ENCODE measurements around the gene ZNF438. TPM values are rescaled to one million over a fixed set of nuclear protein-coding genes. Genes with fewer than 3 reads are reported as not detected.
A peak's percentile ranks its signal among the peaks of the same experiment; 100 is the strongest.

ZNF438 gene
- total RNA-seq, 4 donors from 2014 or later, result 7.7 to 11.2 (median 8.7) TPM

GRCh38 chr10:30828164-30828563, 203.5 kb downstream of the ZNF438 start:
- no peak overlapping the region for H3K4me3 ChIP-seq (ENCODE audit: low read depth, poor library complexity, severe bottlenecking)
- peak in 1 of 2 donors; percentile 39 for DNase-seq (ENCODE audit: low spot score in 2 of 2)
- intact Hi-C loops (cut with DNase I; ENCODE audit: low total_unique reads), result no loop called here
- TF ChIP-seq POLR2A (IDR thresholded peaks at IDR 0.05) (no peak), CTCF (IDR thresholded peaks at IDR 0.05) (no peak)
- 46 to 65% methylated on average over 10 of the region's 10 CpGs for WGBS, 2 donors

- intact Hi-C loops (cut with DNase I; ENCODE audit: low total_unique reads), result no loop called here
- H3K4me3 ChIP-seq (ENCODE audit: low read depth, poor library complexity, severe bottlenecking), result no peak overlapping the region
- TF ChIP-seq POLR2A (IDR thresholded peaks at IDR 0.05) (no peak), CTCF (IDR thresholded peaks at IDR 0.05) (no peak)
- DNase-seq (ENCODE audit: low spot score in 2 of 2), result peak in 1 of 2 donors; percentile 74
- WGBS, 2 donors, result 59 to 62% methylated on average over 8 of the region's 8 CpGs
Measured at GRCh38 chr10:30827531-30828120, 204.0 kb downstream of the ZNF438 start.

- 87 to 94% methylated on average over 4 of the region's 4 CpGs for whole genome bisulfite sequencing, 2 donors
- TF ChIP-seq POLR2A (IDR thresholded peaks at IDR 0.05), result no peak
- no peak for TF ChIP-seq CTCF (IDR thresholded peaks at IDR 0.05)
- H3K4me3 ChIP-seq (ENCODE audit: low read depth, poor library complexity, severe bottlenecking), result no peak overlapping the region
- DNase-seq (ENCODE audit: low spot score in 2 of 2), result peak in 1 of 2 donors; percentile 75
- intact Hi-C loops (cut with DNase I; ENCODE audit: low total_unique reads), result no loop called here
Measured at GRCh38 chr10:30826679-30827078, 205.0 kb downstream of the ZNF438 start.

- TF ChIP-seq CTCF (IDR thresholded peaks at IDR 0.05), result no peak
- no peak for TF ChIP-seq POLR2A (IDR thresholded peaks at IDR 0.05)
- no peak for DNase-seq (ENCODE audit: low spot score in 2 of 2)
- no peak overlapping the region for H3K4me3 ChIP-seq (ENCODE audit: low read depth, poor library complexity, severe bottlenecking)
- intact Hi-C loops (cut with DNase I; ENCODE audit: low total_unique reads), result no loop called here
Measured at GRCh38 chr10:30825495-30825894, 206.2 kb downstream of the ZNF438 start.

- no peak overlapping the region for H3K4me3 ChIP-seq (ENCODE audit: low read depth, poor library complexity, severe bottlenecking)
- DNase-seq (ENCODE audit: low spot score in 2 of 2), result peak in 1 of 2 donors; percentile 43
- intact Hi-C loops (cut with DNase I; ENCODE audit: low total_unique reads), result no loop called here
- TF ChIP-seq CTCF (IDR thresholded peaks at IDR 0.05) (no peak), POLR2A (IDR thresholded peaks at IDR 0.05) (no peak)
- 99 to 100% methylated on average over 3 of the region's 3 CpGs for WGBS, 2 donors
Measured at GRCh38 chr10:30825022-30825421, 206.6 kb downstream of the ZNF438 start.

GRCh38 chr10:30823651-30824050, 208.0 kb downstream of the ZNF438 start:
- intact Hi-C loops (cut with DNase I; ENCODE audit: low total_unique reads), result no loop called here
- TF ChIP-seq CTCF (IDR thresholded peaks at IDR 0.05) (no peak), POLR2A (IDR thresholded peaks at IDR 0.05) (no peak)
- DNase-seq (ENCODE audit: low spot score in 2 of 2), result peak in 1 of 2 donors; percentile 54
- 88 to 94% methylated on average over 2 of the region's 2 CpGs for WGBS, 2 donors
- no peak overlapping the region for H3K4me3 ChIP-seq (ENCODE audit: low read depth, poor library complexity, severe bottlenecking)

Measured in lower leg skin (tissue), 4 donors.